Measurements from ENCODE around the gene HSPB2. TPM values are rescaled to one million over a fixed set of nuclear protein-coding genes. Genes with fewer than 3 reads are reported as not detected.

The HSPB2 gene
- total and polyA plus RNA-seq, 2 donors (not counting 1 experiment from before 2014, with no cell fraction given), result not detected

DNA sequence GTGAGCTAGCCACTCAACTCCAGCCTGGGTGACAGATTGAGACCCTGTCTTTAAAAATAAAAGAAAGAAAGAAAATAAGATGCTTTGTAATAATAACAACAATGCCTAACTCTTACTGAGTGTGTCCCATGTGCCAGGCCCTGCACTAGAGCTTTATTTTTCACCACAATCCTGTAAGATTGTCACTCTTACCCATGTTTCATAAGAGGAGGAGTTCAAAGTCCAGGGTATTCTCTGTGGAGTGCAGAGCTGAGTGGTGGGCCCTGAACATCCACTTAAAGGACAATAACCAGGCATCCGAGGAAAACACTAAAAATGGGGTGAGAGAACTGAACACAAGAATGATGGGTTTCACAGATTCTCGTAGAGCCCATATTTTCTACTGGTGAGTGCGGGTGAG is 5.3 kb downstream of the HSPB2 start:
- H3K4me1 ChIP-seq (ENCODE audit: control insufficient read depth in 2 of 2, insufficient read depth in 2 of 2, low read length in 2 of 2), result no peaks in the 10 kb centered on the region
- DNase-seq, result no peak
- H3K4me2 ChIP-seq (replicated peaks; ENCODE audit: low read depth, low read length, poor library complexity, severe bottlenecking), result no peak overlapping the region
- Mint-ChIP-seq H3K4me1 (no peaks in the 10 kb centered on the region), H3K4me3 (no peak overlapping the region), H3K27me3 (peaks cover 51% of the 10 kb centered on the region), H3K9me3 (ENCODE audit: insufficient read depth) (no peaks in the 10 kb centered on the region), H3K27ac (no peak overlapping the region)
- intact Hi-C loops (cut with micrococcal nuclease), result no loop called here
- no peak overlapping the region for H3K27ac ChIP-seq (ENCODE audit: low read length in 2 of 2)
- no peak overlapping the region for H3K4me3 ChIP-seq (ENCODE audit: control extremely low read depth in 1 of 5, extremely low read depth in 1 of 5, insufficient read depth in 1 of 5, low read depth in 2 of 5, low read length in 4 of 5)
- H3K9ac ChIP-seq (ENCODE audit: low read length), result no peak overlapping the region
- no peaks in the 10 kb centered on the region for H3K36me3 ChIP-seq (replicated peaks in 1 of 2; ENCODE audit: control extremely low read depth in 1 of 2, control insufficient read depth in 1 of 2, extremely low read depth in 1 of 2, insufficient read depth in 2 of 2, low read length in 1 of 2)
- CTCF ChIA-PET, result no interaction called here
- no peaks in the 10 kb centered on the region for H3K9me3 ChIP-seq (ENCODE audit: control extremely low read depth in 1 of 3, control insufficient read depth in 2 of 3, insufficient read depth in 1 of 3, low read length in 2 of 3)
- POLR2A ChIA-PET, result interaction anchor here (1.6 kb wide), 1 partner anchor 9 kb away, joined by 4 read pairs; no protein-coding TSS in a partner anchor
- no peaks in the 10 kb centered on the region for H4K20me1 ChIP-seq (ENCODE audit: control insufficient read depth, insufficient read depth, low read length, poor library complexity, severe bottlenecking)
- no peak overlapping the region for H2AFZ ChIP-seq (ENCODE audit: insufficient read depth, low read depth, low read length, poor library complexity, severe bottlenecking)
- H3K27me3 ChIP-seq (replicated peaks in 1 of 4; ENCODE audit: control extremely low read depth in 1 of 4, control insufficient read depth in 3 of 4, insufficient read depth in 4 of 4, low read length in 3 of 4), result peaks cover 0 to 29% (median 13%) of the 10 kb centered on the region in 4 experiments
- 88% methylated on average over 2 of the region's 3 CpGs for WGBS (ENCODE audit: insufficient coverage)
- no peaks in the 10 kb centered on the region for H3K79me2 ChIP-seq (ENCODE audit: control insufficient read depth, insufficient read depth, low read length)
- no peak for TF ChIP-seq EZH2 (IDR thresholded peaks at IDR 0.05; ENCODE audit: borderline replicate concordance, insufficient read depth, low read depth, low read length, poor library complexity, severe bottlenecking)
- TF ChIP-seq, protein P1, sequence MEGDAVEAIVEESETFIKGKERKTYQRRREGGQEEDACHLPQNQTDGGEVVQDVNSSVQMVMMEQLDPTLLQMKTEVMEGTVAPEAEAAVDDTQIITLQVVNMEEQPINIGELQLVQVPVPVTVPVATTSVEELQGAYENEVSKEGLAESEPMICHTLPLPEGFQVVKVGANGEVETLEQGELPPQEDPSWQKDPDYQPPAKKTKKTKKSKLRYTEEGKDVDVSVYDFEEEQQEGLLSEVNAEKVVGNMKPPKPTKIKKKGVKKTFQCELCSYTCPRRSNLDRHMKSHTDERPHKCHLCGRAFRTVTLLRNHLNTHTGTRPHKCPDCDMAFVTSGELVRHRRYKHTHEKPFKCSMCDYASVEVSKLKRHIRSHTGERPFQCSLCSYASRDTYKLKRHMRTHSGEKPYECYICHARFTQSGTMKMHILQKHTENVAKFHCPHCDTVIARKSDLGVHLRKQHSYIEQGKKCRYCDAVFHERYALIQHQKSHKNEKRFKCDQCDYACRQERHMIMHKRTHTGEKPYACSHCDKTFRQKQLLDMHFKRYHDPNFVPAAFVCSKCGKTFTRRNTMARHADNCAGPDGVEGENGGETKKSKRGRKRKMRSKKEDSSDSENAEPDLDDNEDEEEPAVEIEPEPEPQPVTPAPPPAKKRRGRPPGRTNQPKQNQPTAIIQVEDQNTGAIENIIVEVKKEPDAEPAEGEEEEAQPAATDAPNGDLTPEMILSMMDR (IDR thresholded peaks at IDR 0.05), result no peak
- no peak for ATAC-seq (ENCODE audit: low read depth)

DNA sequence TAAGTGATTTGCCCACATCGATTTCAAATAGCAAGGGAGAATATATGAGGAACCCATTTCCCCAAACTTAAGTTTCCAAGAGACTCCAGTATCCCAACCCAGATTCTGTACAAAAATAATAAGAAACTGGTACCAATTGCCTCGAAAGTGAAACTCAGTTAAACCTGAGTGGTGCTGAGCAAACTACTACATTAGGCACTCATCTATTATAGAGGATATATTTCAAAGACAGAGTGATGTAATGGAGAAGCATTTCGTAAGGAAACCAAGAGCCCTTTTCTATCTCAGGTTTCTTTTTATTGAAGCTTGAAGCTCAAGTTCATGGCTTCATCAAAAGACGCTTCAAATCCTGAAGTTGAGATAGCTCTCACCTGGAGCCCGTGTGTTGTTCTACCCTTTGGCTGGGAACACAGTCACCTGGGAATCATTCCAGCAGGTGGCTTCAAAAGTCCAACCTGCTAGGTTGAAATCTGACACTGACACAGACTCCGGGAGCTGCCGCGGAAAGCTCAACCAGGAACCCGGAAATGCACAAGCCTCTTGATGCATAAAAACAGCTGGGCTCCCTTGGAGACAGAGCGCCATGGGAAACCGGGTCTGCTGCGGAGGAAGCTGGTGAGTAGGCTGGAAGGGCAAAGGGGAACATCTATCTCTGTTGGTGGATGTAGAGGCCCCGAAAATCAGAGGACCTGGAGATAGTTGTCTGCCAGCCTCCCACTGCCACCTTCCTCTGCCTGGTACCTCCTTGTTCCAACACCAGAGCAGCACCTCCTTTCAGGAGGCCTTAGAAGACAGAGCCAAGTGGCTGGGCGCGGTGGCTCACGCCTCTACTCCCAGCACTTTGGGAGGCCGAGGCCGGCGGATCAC is 6.1 kb downstream of the HSPB2 start, which contains the start of gene C11orf52:
C11orf52 (plus strand) TSS at position 524 of the 867 bp plus-strand sequence; CDS start at position 584, 60 bp downstream.
- H3K4me3 Mint-ChIP-seq, result no peak within 1 kb of the TSS
- CTCF ChIA-PET, result interaction anchor here (0.9 kb wide), 1 partner anchor 13 kb away, joined by 7 read pairs; no protein-coding TSS in a partner anchor
- H3K9me3 Mint-ChIP-seq (ENCODE audit: insufficient read depth), result no peaks in the 10 kb centered on the region
- no peak within 1 kb of the TSS for H3K27ac Mint-ChIP-seq
- POLR2A ChIA-PET, result interaction anchor here (1.6 kb wide), 1 partner anchor 8 kb away, joined by 4 read pairs; no protein-coding TSS in a partner anchor
- no peak within 1 kb of the TSS for H3K27ac ChIP-seq (ENCODE audit: low read length in 2 of 2)
- intact Hi-C loops (cut with micrococcal nuclease), result no loop called here
- H3K4me2 ChIP-seq (replicated peaks; ENCODE audit: low read depth, low read length, poor library complexity, severe bottlenecking), result no peak within 1 kb of the TSS
- H3K79me2 ChIP-seq (ENCODE audit: control insufficient read depth, insufficient read depth, low read length), result no peaks in the 10 kb centered on the region
- TF ChIP-seq EZH2 (IDR thresholded peaks at IDR 0.05; ENCODE audit: borderline replicate concordance, insufficient read depth, low read depth, low read length, poor library complexity, severe bottlenecking), result no peak
- TF ChIP-seq, protein P1 (IDR thresholded peaks at IDR 0.05), result no peak
- DNase-seq (no peak), ATAC-seq (ENCODE audit: low read depth) (no peak)
- H3K4me3 ChIP-seq (ENCODE audit: control extremely low read depth in 1 of 5, extremely low read depth in 1 of 5, insufficient read depth in 1 of 5, low read depth in 2 of 5, low read length in 4 of 5), result no peak within 1 kb of the TSS
- H2AFZ ChIP-seq (ENCODE audit: insufficient read depth, low read depth, low read length, poor library complexity, severe bottlenecking), result no peak within 1 kb of the TSS
- H3K4me1 Mint-ChIP-seq, result no peaks in the 10 kb centered on the region
- WGBS (ENCODE audit: insufficient coverage), result 87% methylated on average over 13 of the region's 19 CpGs
- H3K4me1 ChIP-seq (ENCODE audit: control insufficient read depth in 2 of 2, insufficient read depth in 2 of 2, low read length in 2 of 2), result no peaks in the 10 kb centered on the region
- peaks cover 0 to 24% (median 10%) of the 10 kb centered on the region in 4 experiments for H3K27me3 ChIP-seq (replicated peaks in 1 of 4; ENCODE audit: control extremely low read depth in 1 of 4, control insufficient read depth in 3 of 4, insufficient read depth in 4 of 4, low read length in 3 of 4)
- H3K36me3 ChIP-seq (replicated peaks in 1 of 2; ENCODE audit: control extremely low read depth in 1 of 2, control insufficient read depth in 1 of 2, extremely low read depth in 1 of 2, insufficient read depth in 2 of 2, low read length in 1 of 2), result no peaks in the 10 kb centered on the region
- H4K20me1 ChIP-seq (ENCODE audit: control insufficient read depth, insufficient read depth, low read length, poor library complexity, severe bottlenecking), result no peaks in the 10 kb centered on the region
- no peaks in the 10 kb centered on the region for H3K9me3 ChIP-seq (ENCODE audit: control extremely low read depth in 1 of 3, control insufficient read depth in 2 of 3, insufficient read depth in 1 of 3, low read length in 2 of 3)
- no peak within 1 kb of the TSS for H3K9ac ChIP-seq (ENCODE audit: low read length)
- peaks cover 51% of the 10 kb centered on the region for H3K27me3 Mint-ChIP-seq
